HepG2 (cell line): ENCODE data around the gene DNAJB11. TPM values are rescaled to one million over a fixed set of nuclear protein-coding genes. Genes with fewer than 3 reads are reported as not detected.
A peak's percentile ranks its signal among the peaks of the same experiment; 100 is the strongest.

Experiments used
- AKAP8 ChIP-seq: sonication (generic); formaldehyde crosslinking; IDR thresholded peaks from 2 replicates; pipeline ENCODE4 v1.5.1; 2020; ENCODE audit warnings: mild to moderate bottlenecking, missing genetic modification reagents
- ARNT ChIP-seq: fragments of 450-650 bp; IDR thresholded peaks from 2 replicates; pipeline ENCODE4 v1.6.1; 2017
- HNRNPUL1 ChIP-seq: fragments of 200-400 bp; formaldehyde crosslinking; IDR thresholded peaks from 2 replicates; pipeline ENCODE4 v1.6.1; 2017; ENCODE audit warnings: low read depth, mild to moderate bottlenecking, low read length, moderate library complexity
- MEIS2 ChIP-seq: sonication (generic); formaldehyde crosslinking; IDR thresholded peaks from 2 replicates; pipeline ENCODE4 v1.9.0; 2021; ENCODE audit warnings: mild to moderate bottlenecking, missing genetic modification reagents
- NFATC3 ChIP-seq: sonication (generic); formaldehyde crosslinking; IDR thresholded peaks from 2 replicates; pipeline ENCODE4 v1.5.1; 2020; ENCODE audit warnings: mild to moderate bottlenecking, missing genetic modification reagents
- NFE2L1 ChIP-seq: sonication (generic); formaldehyde crosslinking; IDR thresholded peaks from 2 replicates; pipeline ENCODE4 v1.4.0; 2020; ENCODE audit warnings: missing genetic modification reagents, mild to moderate bottlenecking, borderline replicate concordance
- NR2C2 ChIP-seq: sonication (generic); formaldehyde crosslinking; IDR thresholded peaks from 2 replicates; pipeline ENCODE4 v1.4.0; 2020; ENCODE audit warnings: missing genetic modification reagents, mild to moderate bottlenecking, moderate library complexity, borderline replicate concordance
- POLR2AphosphoS2 ChIP-seq: IDR thresholded peaks from 2 replicates; pipeline ENCODE4 v1.6.1; 2011; ENCODE audit warnings: low read depth, low read length, improper control_type of control experiment
- RAD51 ChIP-seq: fragments of 450-650 bp; IDR thresholded peaks from 2 replicates; pipeline ENCODE4 v1.6.1; 2016; ENCODE audit warnings: borderline replicate concordance
- TRIM22 ChIP-seq: fragments of 450-650 bp; IDR thresholded peaks from 2 replicates; pipeline ENCODE4 v1.6.1; 2017
- ZNF33A ChIP-seq: sonication (generic); formaldehyde crosslinking; IDR thresholded peaks from 2 replicates; pipeline ENCODE4 v1.5.1; 2020; ENCODE audit warnings: missing genetic modification reagents, mild to moderate bottlenecking, moderate library complexity, borderline replicate concordance
- ZNF558 ChIP-seq: sonication (generic); formaldehyde crosslinking; IDR thresholded peaks from 2 replicates; pipeline ENCODE4 v1.9.0; 2022; ENCODE audit warnings: mild to moderate bottlenecking, missing genetic modification reagents, borderline replicate concordance
- ZNF563 ChIP-seq: sonication (generic); formaldehyde crosslinking; IDR thresholded peaks from 2 replicates; pipeline ENCODE4 v1.8.0; 2022; ENCODE audit warnings: mild to moderate bottlenecking, moderate library complexity, missing genetic modification reagents
- polyA plus RNA-seq, 8 experiments: library from polyadenylated mRNA; depleted of rRNA in 3 of 8; stranded (reverse) in 7 of 8; unstranded in 1 of 8; fragments of >200 nt; fragmentation: Illumina TruSeq in 4 of 8; extraction: Trizol in 4 of 8; gene quantifications; 2 replicates each; pipeline versions ENCODE4 v1.2.1 to v1.2.3, GENCODE V29; 2011 to 2016; ENCODE audit warnings: low read depth in 4 of 8, missing spikeins in 1 of 8, mixed read lengths in 1 of 8; ENCODE audit not compliant: insufficient read depth in 1 of 8
- total RNA-seq, 5 experiments: library from RNA; depleted of rRNA; stranded (reverse); fragments of >200 nt; fragmentation: Illumina TruSeq; extraction: Trizol; gene quantifications; 2 replicates each; pipeline ENCODE4 v1.2.3, GENCODE V29; 2016; ENCODE audit warnings: low read depth in 1 of 5
- TF ChIP-seq, protein P1 (sequence below): sonication (generic); formaldehyde crosslinking; IDR thresholded peaks from 2 replicates; pipeline ENCODE4 v1.4.0; 2020; ENCODE audit warnings: missing genetic modification reagents
- TF ChIP-seq, protein P2 (sequence below), 2 experiments: sonication (generic) in 1 of 2; formaldehyde crosslinking in 1 of 2; IDR thresholded peaks; 2 replicates each; pipeline versions ENCODE4 v1.5.1 to v1.6.1; 2011 to 2020; ENCODE audit warnings: borderline replicate concordance in 1 of 2, low read depth in 1 of 2, low read length in 1 of 2, mild to moderate bottlenecking in 1 of 2, missing genetic modification reagents in 1 of 2, moderate library complexity in 1 of 2
- TF ChIP-seq, protein P3 (sequence below): sonication (generic); formaldehyde crosslinking; IDR thresholded peaks from 2 replicates; pipeline ENCODE4 v1.5.1; 2020; ENCODE audit warnings: missing genetic modification reagents, mild to moderate bottlenecking, borderline replicate concordance
- TF ChIP-seq, protein P4 (sequence below): sonication (generic); formaldehyde crosslinking; IDR thresholded peaks from 2 replicates; pipeline ENCODE4 v1.5.1; 2020; ENCODE audit warnings: mild to moderate bottlenecking, missing genetic modification reagents, borderline replicate concordance
- TF ChIP-seq, protein P5 (sequence below): sonication (generic); formaldehyde crosslinking; IDR thresholded peaks from 2 replicates; pipeline ENCODE4 v1.8.1; 2022; ENCODE audit warnings: low read depth, mild to moderate bottlenecking, missing genetic modification reagents

Gene DNAJB11
- total and polyA plus RNA-seq, 2 of the 13 experiments (the other 11 are each of a cell fraction or from before 2014, with no cell fraction given), result 41.0 to 132 TPM

GRCh38 chr3:186599142-186599784 is 28.7 kb downstream of the DNAJB11 start (continued):
- TF ChIP-seq TRIM22 (no peak), NR2C2 (CRISPR knock-in tag) (peak; percentile 76), NFE2L1 (CRISPR knock-in tag) (no peak), MEIS2 (CRISPR knock-in tag) (peak; percentile 68; the same call in 1 of the 2 replicates), AKAP8 (CRISPR knock-in tag) (no peak), ZNF33A (no peak), ZNF563 (no peak), HNRNPUL1 (no peak), RAD51 (no peak), ARNT (no peak), NFATC3 (0 out of 2 replicates have a peak, but pooled peaks have one; percentile 50), POLR2AphosphoS2 (no peak), ZNF558 (CRISPR knock-in tag) (no peak)
- TF ChIP-seq, protein P1, sequence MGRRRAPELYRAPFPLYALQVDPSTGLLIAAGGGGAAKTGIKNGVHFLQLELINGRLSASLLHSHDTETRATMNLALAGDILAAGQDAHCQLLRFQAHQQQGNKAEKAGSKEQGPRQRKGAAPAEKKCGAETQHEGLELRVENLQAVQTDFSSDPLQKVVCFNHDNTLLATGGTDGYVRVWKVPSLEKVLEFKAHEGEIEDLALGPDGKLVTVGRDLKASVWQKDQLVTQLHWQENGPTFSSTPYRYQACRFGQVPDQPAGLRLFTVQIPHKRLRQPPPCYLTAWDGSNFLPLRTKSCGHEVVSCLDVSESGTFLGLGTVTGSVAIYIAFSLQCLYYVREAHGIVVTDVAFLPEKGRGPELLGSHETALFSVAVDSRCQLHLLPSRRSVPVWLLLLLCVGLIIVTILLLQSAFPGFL (CRISPR knock-in tag), result no peak
- TF ChIP-seq, protein P2, sequence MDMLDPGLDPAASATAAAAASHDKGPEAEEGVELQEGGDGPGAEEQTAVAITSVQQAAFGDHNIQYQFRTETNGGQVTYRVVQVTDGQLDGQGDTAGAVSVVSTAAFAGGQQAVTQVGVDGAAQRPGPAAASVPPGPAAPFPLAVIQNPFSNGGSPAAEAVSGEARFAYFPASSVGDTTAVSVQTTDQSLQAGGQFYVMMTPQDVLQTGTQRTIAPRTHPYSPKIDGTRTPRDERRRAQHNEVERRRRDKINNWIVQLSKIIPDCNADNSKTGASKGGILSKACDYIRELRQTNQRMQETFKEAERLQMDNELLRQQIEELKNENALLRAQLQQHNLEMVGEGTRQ (IDR thresholded peaks at IDR 0.05; ENCODE audit: low read depth, low read length), result no peak
- TF ChIP-seq, protein P2 (CRISPR knock-in tag; IDR thresholded peaks at IDR 0.05; ENCODE audit: borderline replicate concordance), result no peak
- TF ChIP-seq, protein P3, sequence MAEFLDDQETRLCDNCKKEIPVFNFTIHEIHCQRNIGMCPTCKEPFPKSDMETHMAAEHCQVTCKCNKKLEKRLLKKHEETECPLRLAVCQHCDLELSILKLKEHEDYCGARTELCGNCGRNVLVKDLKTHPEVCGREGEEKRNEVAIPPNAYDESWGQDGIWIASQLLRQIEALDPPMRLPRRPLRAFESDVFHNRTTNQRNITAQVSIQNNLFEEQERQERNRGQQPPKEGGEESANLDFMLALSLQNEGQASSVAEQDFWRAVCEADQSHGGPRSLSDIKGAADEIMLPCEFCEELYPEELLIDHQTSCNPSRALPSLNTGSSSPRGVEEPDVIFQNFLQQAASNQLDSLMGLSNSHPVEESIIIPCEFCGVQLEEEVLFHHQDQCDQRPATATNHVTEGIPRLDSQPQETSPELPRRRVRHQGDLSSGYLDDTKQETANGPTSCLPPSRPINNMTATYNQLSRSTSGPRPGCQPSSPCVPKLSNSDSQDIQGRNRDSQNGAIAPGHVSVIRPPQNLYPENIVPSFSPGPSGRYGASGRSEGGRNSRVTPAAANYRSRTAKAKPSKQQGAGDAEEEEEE (CRISPR knock-in tag), result no peak
- TF ChIP-seq, protein P4, sequence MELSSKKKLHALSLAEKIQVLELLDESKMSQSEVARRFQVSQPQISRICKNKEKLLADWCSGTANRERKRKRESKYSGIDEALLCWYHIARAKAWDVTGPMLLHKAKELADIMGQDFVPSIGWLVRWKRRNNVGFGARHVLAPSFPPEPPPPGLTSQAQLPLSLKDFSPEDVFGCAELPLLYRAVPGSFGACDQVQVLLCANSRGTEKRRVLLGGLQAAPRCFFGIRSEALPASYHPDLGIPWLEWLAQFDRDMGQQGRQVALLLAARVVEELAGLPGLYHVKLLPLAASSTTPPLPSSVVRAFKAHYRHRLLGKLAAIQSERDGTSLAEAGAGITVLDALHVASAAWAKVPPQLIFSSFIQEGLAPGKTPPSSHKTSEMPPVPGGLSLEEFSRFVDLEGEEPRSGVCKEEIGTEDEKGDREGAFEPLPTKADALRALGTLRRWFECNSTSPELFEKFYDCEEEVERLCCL, result no peak
- TF ChIP-seq, protein P5, sequence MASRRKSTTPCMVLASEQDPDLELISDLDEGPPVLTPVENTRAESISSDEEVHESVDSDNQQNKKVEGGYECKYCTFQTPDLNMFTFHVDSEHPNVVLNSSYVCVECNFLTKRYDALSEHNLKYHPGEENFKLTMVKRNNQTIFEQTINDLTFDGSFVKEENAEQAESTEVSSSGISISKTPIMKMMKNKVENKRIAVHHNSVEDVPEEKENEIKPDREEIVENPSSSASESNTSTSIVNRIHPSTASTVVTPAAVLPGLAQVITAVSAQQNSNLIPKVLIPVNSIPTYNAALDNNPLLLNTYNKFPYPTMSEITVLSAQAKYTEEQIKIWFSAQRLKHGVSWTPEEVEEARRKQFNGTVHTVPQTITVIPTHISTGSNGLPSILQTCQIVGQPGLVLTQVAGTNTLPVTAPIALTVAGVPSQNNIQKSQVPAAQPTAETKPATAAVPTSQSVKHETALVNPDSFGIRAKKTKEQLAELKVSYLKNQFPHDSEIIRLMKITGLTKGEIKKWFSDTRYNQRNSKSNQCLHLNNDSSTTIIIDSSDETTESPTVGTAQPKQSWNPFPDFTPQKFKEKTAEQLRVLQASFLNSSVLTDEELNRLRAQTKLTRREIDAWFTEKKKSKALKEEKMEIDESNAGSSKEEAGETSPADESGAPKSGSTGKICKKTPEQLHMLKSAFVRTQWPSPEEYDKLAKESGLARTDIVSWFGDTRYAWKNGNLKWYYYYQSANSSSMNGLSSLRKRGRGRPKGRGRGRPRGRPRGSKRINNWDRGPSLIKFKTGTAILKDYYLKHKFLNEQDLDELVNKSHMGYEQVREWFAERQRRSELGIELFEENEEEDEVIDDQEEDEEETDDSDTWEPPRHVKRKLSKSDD, result no peak; the same call in 1 of the 2 replicates
